Measurements from ENCODE around the gene CPLANE1. TPM values are rescaled to one million over a fixed set of nuclear protein-coding genes. Genes with fewer than 3 reads are reported as not detected.

The CPLANE1 gene
- total and polyA plus RNA-seq, 10 of the 15 experiments (the other 5 are each of a cell fraction or from before 2014, with no cell fraction given), result 1.7 to 14.8 (median 6.7) TPM

DNA sequence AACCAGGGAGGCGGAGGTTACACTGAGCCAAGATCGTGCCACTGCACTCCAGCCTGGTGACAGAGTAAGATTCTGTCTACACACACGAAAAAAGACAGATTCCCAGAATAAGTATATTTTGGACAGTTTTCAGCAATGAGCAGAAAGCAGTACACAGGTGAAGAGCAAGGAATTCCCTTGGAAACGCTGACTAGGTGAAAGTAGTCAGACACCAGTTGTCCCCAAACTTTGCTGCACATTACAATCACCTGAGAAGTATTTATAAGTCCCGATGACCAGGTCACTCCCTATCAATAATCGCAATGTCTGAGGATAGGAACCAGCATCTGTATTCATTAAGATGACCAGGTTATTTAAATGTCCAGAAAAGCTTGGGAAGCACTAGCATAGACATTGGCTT lies 78.3 kb downstream of the CPLANE1 start:
- no peak for TF ChIP-seq RELB (IDR thresholded peaks at IDR 0.05; ENCODE audit: low read depth)
- TF ChIP-seq RAD21 (IDR thresholded peaks at IDR 0.05; ENCODE audit: insufficient read depth, low read depth, low read length), result no peak
- no peak for TF ChIP-seq WRNIP1 (IDR thresholded peaks at IDR 0.05; ENCODE audit: borderline replicate concordance, low read depth, low read length)
- no peak for TF ChIP-seq STAT3 (IDR thresholded peaks at IDR 0.05; ENCODE audit: low read depth, low read length)
- no peak for TF ChIP-seq EP300 (IDR thresholded peaks at IDR 0.05; ENCODE audit: borderline replicate concordance in 1 of 2, control insufficient read depth in 1 of 2, low read depth in 2 of 2, low read length in 2 of 2)
- no peak for TF ChIP-seq RUNX3 (IDR thresholded peaks at IDR 0.05; ENCODE audit: low read length)
- TF ChIP-seq NR2C1 (IDR thresholded peaks at IDR 0.05), result no peak
- ChIA-PET POLR2A (no interaction called here), SMC1A (ENCODE audit: uncharacterized antibody, unreplicated experiment) (no interaction called here), CTCF (no interaction called here), RAD21 (ENCODE audit: unreplicated experiment) (no interaction called here)
- H3K4me3 ChIP-seq, result no peak overlapping the region
- H3K4me1 ChIP-seq (ENCODE audit: control insufficient read depth, insufficient read depth, low read length), result no peaks in the 10 kb centered on the region
- FAIRE-seq (no peak), ATAC-seq (no peak), DNase-seq (ENCODE audit: low read depth, low spot score) (no peak)
- intact Hi-C loops (cut with micrococcal nuclease; ENCODE audit: unreplicated experiment) (no loop called here), in situ Hi-C loops (cut with MboI) (no loop called here)
- H3K27ac ChIP-seq (ENCODE audit: control insufficient read depth, insufficient read depth), result no peak overlapping the region
- no peak overlapping the region for H2AFZ ChIP-seq (ENCODE audit: control insufficient read depth, low read depth, low read length)
- BruUV-seq (replicated peaks), result no TSS peak
- H3K27me3 ChIP-seq (replicated peaks in 1 of 2; ENCODE audit: control insufficient read depth in 2 of 2, insufficient read depth in 2 of 2, low read length in 1 of 2), result no peaks in the 10 kb centered on the region
- H3K36me3 ChIP-seq (ENCODE audit: control insufficient read depth in 2 of 2, insufficient read depth in 2 of 2, low read length in 1 of 2), result peaks cover 0 to 8% of the 10 kb centered on the region in 2 experiments; a peak in 3 of 4 replicates
- no peaks in the 10 kb centered on the region for H4K20me1 ChIP-seq (ENCODE audit: control insufficient read depth, insufficient read depth)
- H3K4me2 ChIP-seq (ENCODE audit: control insufficient read depth, insufficient read depth), result no peak overlapping the region
- H3K9ac ChIP-seq (ENCODE audit: control insufficient read depth, insufficient read depth, low read length), result no peak overlapping the region
- no peaks in the 10 kb centered on the region for H3K9me3 ChIP-seq (replicated peaks; ENCODE audit: control insufficient read depth, insufficient read depth, low read length)
- H3K79me2 ChIP-seq (ENCODE audit: control insufficient read depth, insufficient read depth, low read length), result no peaks in the 10 kb centered on the region
- WGBS (ENCODE audit: insufficient coverage, insufficient replicate concordance, low lambda C conversion rate, missing lambda C conversion rate), result 90% methylated on average over 6 of the region's 6 CpGs
